Stimulated activated CD8-positive, alpha-beta memory T cell treated with anti-CD3 and anti-CD28 coated beads, Interleukin-4, amount 100 ng/mL, for 24 hours (primary cell): ENCODE data around the gene RNF215.

Experiments used
- DNase-seq: peaks from one replicate; pipeline ENCODE4 v3.0.0-alpha.2; 2020; ENCODE audit warnings: low read depth

Gene RNF215

DNA sequence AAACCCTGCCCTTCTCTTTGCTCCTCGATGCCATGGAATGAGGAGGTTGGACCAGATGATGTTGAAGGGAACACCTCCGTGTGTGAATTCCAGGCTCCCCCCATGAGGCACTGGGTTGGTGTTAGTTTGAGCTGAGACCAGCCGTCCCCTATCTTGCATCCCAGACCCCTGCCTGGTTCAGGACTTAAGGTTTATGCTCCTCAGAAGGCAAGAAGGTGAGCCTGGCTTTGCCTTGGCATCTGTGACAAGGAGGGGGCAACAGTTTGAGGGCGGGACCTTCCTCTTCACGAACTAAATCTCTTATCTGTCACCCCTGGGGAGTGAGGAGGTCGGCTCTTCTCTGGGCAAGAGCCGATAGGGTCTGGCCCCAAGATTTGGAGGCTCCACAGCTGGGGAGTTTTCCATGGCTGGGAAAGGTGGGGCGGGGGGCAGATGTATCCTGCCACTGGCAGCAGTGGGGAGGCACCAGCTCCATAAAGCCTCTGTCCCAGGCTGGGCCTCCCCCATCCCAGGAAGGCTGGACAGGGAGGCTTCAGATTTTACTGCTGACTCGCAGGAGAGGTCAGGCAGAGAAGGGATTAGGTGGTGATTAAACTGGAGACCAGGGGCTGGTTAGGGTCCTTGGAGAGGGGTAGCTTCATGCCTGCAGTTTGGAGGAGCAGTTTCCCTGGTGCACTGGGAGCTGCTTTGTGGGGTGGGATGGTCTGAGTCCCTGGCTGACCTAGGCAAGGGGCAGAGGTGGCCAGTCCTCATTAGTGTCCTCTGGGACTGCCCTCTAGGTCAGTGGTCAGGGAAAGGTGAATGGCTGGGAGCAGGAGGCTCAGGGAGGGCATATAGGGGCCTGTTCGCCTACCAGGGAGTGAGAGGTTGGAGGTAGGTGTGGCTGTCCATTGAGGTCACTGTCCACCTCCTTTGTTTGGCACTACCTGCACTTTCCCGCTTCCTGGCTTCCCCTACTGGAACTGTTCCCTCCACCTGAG is 10.7 kb upstream of the RNF215 start:
- DNase-seq: no peak

GRCh38 chr22:30396871-30397655 is 9.9 kb upstream of the RNF215 start, which contains the start of gene SEC14L2:
Gene SEC14L2, plus strand, starts transcription at chr22:30397018. Its CDS starts 99 bp downstream, at chr22:30397117.
- DNase-seq: peak; percentile 49

DNA sequence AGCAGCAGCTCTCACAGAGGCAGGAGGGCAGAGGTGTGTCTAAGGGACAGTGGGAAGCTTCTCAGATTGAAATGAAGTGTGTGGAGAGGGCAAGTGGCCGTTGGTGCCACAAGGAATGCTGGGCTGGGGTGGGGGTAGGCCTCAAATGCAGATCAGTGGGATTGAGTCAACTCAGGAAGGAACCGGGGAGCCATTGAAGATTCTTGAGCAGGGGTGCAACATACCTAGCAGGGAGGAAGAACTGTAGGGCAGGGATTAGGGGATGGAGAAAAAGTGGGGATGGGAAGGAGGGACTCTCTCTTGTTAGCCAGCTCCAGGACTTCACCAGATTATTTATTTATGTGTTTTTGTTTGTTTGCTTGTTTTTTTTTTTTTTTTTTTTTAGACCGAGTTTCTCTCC is 6.7 kb upstream of the RNF215 start:
- DNase-seq: no peak

- DNase-seq: no peak
Observed at GRCh38 chr22:30393322-30393680, 6.1 kb upstream of the RNF215 start.

- no peak for DNase-seq
Observed at GRCh38 chr22:30392661-30393321, 5.6 kb upstream of the RNF215 start.

DNA sequence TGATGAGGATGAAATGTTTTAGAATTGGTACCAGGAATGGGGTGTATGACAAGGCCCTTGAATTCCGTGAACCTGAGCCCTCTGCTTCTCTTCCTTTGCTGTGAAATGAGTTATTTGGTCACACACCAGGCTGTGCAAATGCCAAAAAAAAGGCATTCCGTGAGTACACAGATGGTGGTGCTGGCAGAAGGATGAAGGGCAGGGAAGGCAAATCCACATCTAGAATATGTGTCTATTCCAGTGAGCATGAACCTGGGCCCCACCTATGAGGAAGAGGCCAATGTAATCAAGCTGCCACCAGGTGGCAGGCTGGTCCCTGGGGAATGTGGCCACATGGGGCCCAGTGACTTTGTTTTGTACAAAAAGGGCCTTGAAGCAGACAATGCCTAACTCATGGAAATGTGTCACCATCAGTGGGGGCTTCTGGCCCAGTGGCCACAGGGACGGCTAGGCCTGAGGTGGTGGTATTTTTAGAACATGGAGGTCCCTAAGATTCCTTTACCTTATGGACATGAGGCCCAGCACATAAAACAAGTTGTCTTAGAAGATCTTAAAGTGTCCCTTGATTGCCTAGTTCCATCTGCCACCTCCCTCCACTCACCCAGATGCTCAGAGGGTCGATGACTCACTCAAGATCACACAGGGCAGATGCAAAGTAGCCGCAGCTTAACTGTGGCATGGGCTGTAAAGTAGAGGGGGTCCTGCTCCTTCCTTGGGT is 3.9 kb upstream of the RNF215 start:
- DNase-seq: peak; percentile 57

DNA sequence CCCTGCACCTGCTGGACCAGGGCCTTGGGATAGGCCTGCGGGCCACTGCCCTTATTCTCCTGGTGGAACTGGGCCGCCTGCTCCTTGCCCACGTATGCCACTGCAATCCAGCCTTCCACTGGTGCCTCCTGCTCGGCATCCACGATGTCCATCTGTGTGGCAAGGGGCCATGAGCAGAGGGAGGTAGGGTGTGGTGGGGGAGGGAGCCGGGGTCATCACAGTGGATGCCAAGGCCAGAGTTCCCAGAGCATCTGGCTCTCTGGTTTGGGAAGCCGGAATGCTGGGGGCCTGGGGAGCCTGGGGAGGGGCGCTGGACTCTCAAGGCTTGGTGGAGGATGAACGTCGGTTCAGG is 627 bp downstream of the RNF215 start:
- DNase-seq: no peak

DNA sequence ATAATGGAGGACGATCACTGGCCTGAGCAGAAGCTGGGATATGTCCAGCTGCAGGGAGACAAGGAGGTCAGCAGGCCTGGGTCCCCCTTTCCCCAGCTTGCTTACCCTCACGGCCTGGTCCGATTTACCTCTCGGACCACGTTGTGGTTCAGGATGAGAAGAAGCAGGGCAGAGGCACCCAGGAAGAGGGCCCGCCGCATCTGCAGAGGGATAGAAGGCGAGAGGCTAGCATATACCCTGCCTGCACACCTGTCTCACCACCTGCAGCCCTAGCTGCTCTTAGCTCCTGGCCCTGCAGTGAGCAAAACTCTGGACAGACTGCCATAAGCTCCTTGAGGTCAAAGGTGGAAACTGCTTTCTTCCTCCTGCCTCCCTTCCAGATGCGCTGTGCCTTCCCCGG is 1.3 kb downstream of the RNF215 start:
- DNase-seq: no peak

GRCh38 chr22:30383061-30383460 is 4.2 kb downstream of the RNF215 start:
- no peak for DNase-seq

DNA sequence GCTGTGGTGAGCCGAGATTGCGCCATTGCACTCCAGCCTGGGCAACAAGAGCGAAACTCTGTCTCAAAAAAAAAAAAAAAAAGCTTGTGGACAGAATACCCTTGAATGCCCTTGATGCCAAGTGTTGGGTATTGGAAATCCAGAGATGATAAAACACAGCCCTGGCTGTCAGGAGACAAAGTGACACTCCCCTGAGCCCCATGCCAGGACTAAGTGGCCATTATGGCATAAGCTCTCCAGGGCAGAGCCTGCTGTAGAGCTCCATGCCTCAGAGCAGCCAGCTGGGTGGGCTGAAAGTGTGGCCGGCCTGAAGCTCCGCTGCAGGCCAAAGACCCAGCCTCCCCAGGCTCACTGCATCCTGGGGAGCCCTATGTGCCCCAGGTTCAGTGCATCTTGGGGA is 4.9 kb downstream of the RNF215 start:
- no peak for DNase-seq

DNA sequence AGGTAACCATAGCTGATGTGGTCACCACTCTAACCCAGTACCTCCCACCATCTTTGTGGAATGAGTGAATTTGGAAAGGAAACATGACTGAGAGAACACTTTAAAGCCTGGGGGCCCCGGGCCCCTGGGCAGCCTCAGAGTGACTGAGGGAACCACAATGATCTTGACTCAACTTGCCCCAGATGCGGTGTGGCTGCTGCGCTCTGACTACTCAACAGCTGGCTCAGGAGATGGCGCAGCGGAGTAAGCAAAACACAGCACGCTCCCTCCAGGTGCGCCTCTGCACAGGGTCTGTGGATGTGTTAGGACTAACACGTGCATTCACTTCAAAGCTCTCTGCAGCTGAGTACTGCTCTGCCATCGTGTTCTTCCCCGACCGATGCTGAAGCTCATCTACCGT is 5.9 kb downstream of the RNF215 start:
- no peak for DNase-seq

DNA sequence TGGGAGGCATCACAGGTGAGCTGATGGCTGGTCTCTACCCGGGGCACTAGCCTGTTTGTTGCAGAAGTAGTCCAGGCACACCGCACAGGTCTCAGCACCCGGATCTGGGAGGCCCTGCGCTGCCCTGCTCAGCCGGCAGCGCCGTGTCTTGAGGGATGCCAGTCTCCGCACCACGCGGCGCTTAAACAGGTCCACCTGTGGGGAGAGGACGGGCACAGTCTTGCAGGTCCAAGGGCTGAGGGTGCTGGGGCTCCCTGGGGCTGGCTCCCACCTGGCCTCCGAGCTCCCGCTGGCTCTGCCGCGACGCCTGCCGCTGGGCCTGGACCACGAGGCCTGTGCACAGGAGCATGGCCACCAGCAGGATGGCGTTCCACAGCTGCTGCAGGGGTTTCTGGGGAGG is 7.2 kb downstream of the RNF215 start:
- DNase-seq: no peak

DNA sequence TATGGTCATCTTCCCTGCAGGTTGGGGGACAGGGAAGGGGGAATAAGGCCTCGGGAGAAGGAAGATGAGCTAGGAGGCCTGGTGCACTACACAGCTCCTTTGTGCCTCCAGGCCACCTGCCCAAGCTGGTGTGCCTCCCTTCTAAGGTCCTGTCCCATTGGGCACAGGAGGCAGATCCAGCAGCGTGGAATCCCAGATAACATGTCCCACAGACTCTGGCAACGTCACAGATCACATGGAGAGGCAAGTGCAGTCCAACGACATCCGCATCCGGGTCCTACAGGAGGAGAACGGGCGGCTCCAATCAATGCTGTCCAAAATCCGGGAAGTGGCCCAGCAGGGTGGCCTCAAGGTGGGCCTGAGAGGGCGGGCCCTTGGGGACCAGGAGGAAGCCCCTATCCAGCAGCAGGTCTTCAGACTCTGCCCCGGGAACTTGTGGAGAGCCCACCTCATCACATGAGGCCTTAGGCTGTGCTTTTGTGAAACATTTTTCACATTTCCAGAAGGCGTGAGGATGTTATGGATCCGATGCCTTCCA is 11.8 kb downstream of the RNF215 start:
- no peak for DNase-seq

DNA sequence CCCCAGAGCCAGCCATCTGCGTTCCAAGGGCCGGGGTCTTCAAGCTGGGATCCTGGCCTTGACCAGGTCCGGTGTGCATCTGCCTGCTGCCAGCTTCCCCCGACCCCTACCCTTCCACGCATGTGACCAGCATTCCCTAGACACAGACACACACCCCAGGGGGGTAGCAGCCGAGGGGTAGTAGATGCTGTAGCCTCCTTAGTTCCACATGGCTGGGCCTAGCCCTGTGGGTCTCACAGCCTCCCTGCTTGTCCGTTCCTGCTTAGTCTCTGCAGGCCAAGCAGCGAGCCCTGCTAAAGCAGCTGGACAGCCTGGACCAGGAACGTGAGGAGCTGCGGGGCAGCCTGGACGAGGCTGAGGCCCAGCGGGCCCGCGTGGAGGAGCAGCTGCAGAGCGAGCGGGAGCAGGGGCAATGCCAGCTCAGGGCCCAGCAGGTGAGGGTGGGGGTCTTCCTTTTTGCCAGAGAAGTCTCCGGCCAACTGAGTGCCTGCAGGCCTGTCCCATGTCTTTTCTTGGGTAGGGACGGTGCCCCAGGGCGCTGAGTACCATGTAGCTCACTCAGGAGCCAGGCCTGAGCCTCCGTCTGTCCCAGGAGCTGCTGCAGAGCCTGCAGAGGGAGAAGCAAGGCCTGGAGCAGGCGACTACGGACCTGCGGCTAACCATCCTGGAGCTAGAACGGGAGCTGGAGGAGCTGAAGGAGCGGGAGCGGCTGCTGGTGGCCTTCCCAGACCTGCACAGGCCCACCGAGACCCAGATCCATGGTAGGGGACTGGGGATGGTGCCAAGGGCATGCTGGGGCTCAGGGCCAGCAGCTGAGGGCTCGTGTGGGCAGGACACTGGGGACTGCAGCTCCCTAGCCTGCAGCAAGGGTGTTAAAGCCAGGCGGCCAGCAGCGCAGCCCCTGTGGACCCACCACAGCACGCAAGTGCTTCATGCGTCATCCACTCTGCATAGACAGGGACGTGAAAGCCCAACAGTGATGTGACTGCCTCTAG is 13.6 kb downstream of the RNF215 start:
- no peak for DNase-seq

DNA sequence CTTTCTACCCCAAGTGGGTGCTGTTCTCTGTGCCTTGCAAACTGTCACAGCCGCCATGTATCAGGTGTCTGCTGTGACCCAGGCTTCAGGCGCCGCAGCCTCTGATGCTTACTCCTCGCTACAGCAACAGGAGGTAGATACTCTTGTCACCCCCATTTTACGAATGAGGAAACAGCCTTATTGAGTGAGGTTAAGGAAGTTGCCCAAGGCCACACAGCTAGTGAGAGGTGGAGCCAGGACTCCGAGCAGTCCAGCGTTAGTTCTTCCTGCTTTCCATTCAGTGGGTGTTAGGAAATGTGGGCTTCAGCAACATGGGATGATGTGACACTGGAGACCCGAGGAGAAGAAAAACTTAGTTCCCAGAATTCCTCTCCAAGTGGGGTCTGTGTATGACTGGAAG is 14.3 kb downstream of the RNF215 start:
- no peak for DNase-seq

DNA sequence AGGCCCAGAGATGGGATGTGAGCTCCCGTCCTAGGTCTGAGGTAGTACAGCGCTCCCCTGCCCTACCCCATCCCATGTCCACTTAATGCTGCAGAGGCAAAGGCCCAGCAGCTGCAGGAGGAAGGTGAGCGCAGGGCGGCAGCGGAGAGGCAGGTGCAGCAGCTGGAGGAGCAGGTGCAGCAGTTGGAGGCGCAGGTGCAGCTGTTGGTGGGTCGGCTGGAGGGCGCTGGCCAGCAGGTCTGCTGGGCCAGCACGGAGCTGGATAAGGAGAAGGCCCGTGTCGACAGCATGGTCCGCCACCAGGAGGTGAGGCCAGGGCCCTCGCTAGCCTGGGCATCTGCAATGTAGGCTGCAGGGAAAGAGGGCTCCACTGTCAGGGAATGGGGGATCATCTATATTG is 15.2 kb downstream of the RNF215 start:
- no peak for DNase-seq

- no peak for DNase-seq
Observed at GRCh38 chr22:30371321-30371720, 15.9 kb downstream of the RNF215 start.

GRCh38 chr22:30370641-30371230 is 16.5 kb downstream of the RNF215 start:
- DNase-seq: no peak

DNA sequence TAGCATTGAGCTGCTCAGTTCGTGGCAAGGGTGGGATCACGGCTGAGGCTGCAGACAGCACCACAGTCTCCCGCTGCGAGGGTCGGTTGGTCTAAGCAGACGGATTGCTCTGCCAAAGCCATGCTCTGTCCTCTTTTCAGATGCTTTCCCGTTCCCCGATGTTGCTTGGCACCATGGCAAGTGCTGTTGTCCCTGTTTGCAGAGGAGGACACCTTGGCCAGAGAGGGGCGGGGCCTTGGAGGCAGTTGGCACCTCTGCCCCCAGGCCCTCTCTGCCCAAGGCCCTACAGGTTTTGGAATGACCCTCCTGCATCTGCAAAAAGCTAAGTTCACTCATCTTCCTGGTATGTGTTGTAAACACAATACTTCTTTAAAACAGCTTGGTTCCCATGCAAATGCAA is 18.8 kb downstream of the RNF215 start:
- DNase-seq: no peak

GRCh38 chr22:30365891-30366290 is 21.3 kb downstream of the RNF215 start:
- no peak for DNase-seq
